Skeletal muscle cell (primary cell): ENCODE data around the gene P3H2.
"Not testable (repeated sequence)": the region's sequence is repeated elsewhere in the genome, so short reads cannot be mapped to it uniquely, and the experiment has no call there.

ENCODE experiments used
- DNase-seq: peaks from one replicate; pipeline ENCODE4 v3.0.0-alpha.2; 2010; ENCODE audit warnings: low read depth
- H3K4me3 ChIP-seq: 2 replicates; pipeline ENCODE4 v1.5.1; 2011; ENCODE audit warnings: low read depth, mild to moderate bottlenecking, control low read depth, low read length, moderate library complexity

P3H2 gene

GRCh38 chr3:190096345-190096744, 24.4 kb downstream of the P3H2 start:
- DNase-seq: no peak

GRCh38 chr3:190094160-190094718, 26.5 kb downstream of the P3H2 start:
- H3K4me3 ChIP-seq: no peak overlapping the region

More at GRCh38 chr3:190096345-190096744, 24.4 kb downstream of the P3H2 start:
- no peak overlapping the region for H3K4me3 ChIP-seq

GRCh38 chr3:190092250-190092649, 28.4 kb downstream of the P3H2 start:
- DNase-seq: no peak

More at GRCh38 chr3:190094160-190094718, 26.5 kb downstream of the P3H2 start:
- no peak for DNase-seq

GRCh38 chr3:190089711-190090110, 31.0 kb downstream of the P3H2 start:
- DNase-seq: no peak
- H3K4me3 ChIP-seq: no peak overlapping the region

More at GRCh38 chr3:190092250-190092649, 28.4 kb downstream of the P3H2 start:
- H3K4me3 ChIP-seq: no peak overlapping the region

- H3K4me3 ChIP-seq: no peak overlapping the region
- no peak for DNase-seq
These were observed 31.8 kb downstream of the P3H2 start for GRCh38 chr3:190088890-190089289.

GRCh38 chr3:190086191-190086590, 34.5 kb downstream of the P3H2 start:
- H3K4me3 ChIP-seq: no peak overlapping the region
- DNase-seq: no peak

- H3K4me3 ChIP-seq: no peak overlapping the region
These were observed 35.7 kb downstream of the P3H2 start for GRCh38 chr3:190084983-190085382.

GRCh38 chr3:190083635-190084034, 37.1 kb downstream of the P3H2 start:
- H3K4me3 ChIP-seq: no peak overlapping the region
- DNase-seq: no peak

More at GRCh38 chr3:190084983-190085382, 35.7 kb downstream of the P3H2 start:
- DNase-seq: no peak

GRCh38 chr3:190081389-190081788, 39.3 kb downstream of the P3H2 start:
- H3K4me3 ChIP-seq: no peak overlapping the region
- no peak for DNase-seq

- H3K4me3 ChIP-seq, DNase-seq: not testable (repeated sequence)
These were observed 41.5 kb downstream of the P3H2 start for GRCh38 chr3:190079173-190079572.

- H3K4me3 ChIP-seq: no peak overlapping the region
These were observed 43.2 kb downstream of the P3H2 start for GRCh38 chr3:190077395-190078045.

GRCh38 chr3:190076601-190077394, 43.9 kb downstream of the P3H2 start:
- peak; percentile 93 for DNase-seq

More at GRCh38 chr3:190077395-190078045, 43.2 kb downstream of the P3H2 start:
- no peak for DNase-seq

GRCh38 chr3:190076136-190076535, 44.6 kb downstream of the P3H2 start:
- no peak overlapping the region for H3K4me3 ChIP-seq
- DNase-seq: no peak

More at GRCh38 chr3:190076601-190077394, 43.9 kb downstream of the P3H2 start:
- H3K4me3 ChIP-seq: no peak overlapping the region

GRCh38 chr3:190074817-190075216, 45.9 kb downstream of the P3H2 start:
- H3K4me3 ChIP-seq: no peak overlapping the region
- DNase-seq: no peak

GRCh38 chr3:190073264-190074008, 47.3 kb downstream of the P3H2 start:
- DNase-seq: no peak
- H3K4me3 ChIP-seq: no peak overlapping the region

GRCh38 chr3:190072856-190073255, 47.8 kb downstream of the P3H2 start:
- DNase-seq: no peak
- H3K4me3 ChIP-seq: no peak overlapping the region

GRCh38 chr3:190071921-190072320, 48.8 kb downstream of the P3H2 start:
- not testable (repeated sequence) for H3K4me3 ChIP-seq, DNase-seq

GRCh38 chr3:190070622-190071347, 49.9 kb downstream of the P3H2 start:
- DNase-seq: no peak
- no peak overlapping the region for H3K4me3 ChIP-seq

- H3K4me3 ChIP-seq: no peak overlapping the region
- DNase-seq: no peak
These were observed 55.5 kb downstream of the P3H2 start for GRCh38 chr3:190065204-190065603.
